IMR-90 (cell line): ENCODE results near the gene MTRF1L. TPM values are rescaled to one million over a fixed set of nuclear protein-coding genes. Genes with fewer than 3 reads are reported as not detected.

ENCODE experiments used
- ATAC-seq: fragments of 200-7000 bp; cut with Tn5 transposase; 2 replicates; pipeline ENCODE4 v1.9.1; 2020; ENCODE audit warnings: low read depth, mild to moderate bottlenecking, moderate library complexity
- BruUV-seq: library from RNA; stranded (reverse); fragments of 400-500 nt; replicated peaks from 2 replicates; lab custom pipeline; 2021; lab: Mats Ljungman, UMichigan
- CTCF ChIA-PET: fragments of 300-600 bp; formaldehyde crosslinking; extraction: SDS; loops from one replicate; lab custom pipeline; 2021; ENCODE audit warnings: antibody characterized with exemption; lab: Yijun Ruan, JAX
- POLR2A ChIA-PET: fragments of 300-600 bp; sonication (Branson Sonifier 250); formaldehyde crosslinking; loops from one replicate; lab custom pipeline; 2022; ENCODE audit warnings: antibody characterized with exemption; ENCODE audit not compliant: unreplicated experiment; lab: Charles Lee
- DNase-seq: peaks from one replicate; pipeline ENCODE4 v3.0.0; 2013
- H2AFZ ChIP-seq: replicated peaks from 2 replicates; pipeline ENCODE3; 2013; ENCODE audit warnings: low read length, mild to moderate bottlenecking; ENCODE audit not compliant: poor library complexity
- H2AK5ac ChIP-seq: 2 replicates; pipeline ENCODE4 v1.6.1; 2013; ENCODE audit warnings: low read depth, low read length, inconsistent platforms
- H2AK9ac ChIP-seq: replicated peaks from 2 replicates; pipeline ENCODE3; 2013; ENCODE audit warnings: mild to moderate bottlenecking, low read depth, low read length, moderate library complexity; ENCODE audit not compliant: poor library complexity
- H2BK120ac ChIP-seq: 2 replicates; pipeline ENCODE4 v1.6.1; 2013; ENCODE audit warnings: low read depth, low read length, inconsistent platforms
- H2BK15ac ChIP-seq: 3 replicates; pipeline ENCODE4 v1.6.1; 2013; ENCODE audit warnings: low read depth, low read length, inconsistent platforms
- H2BK20ac ChIP-seq: 2 replicates; pipeline ENCODE4 v1.6.1; 2013; ENCODE audit warnings: low read depth, mild to moderate bottlenecking, inconsistent platforms, low read length, moderate library complexity
- H2BK5ac ChIP-seq: 2 replicates; pipeline ENCODE4 v1.6.1; 2013; ENCODE audit warnings: mild to moderate bottlenecking, low read depth, low read length, inconsistent platforms; ENCODE audit not compliant: poor library complexity, severe bottlenecking
- H3K14ac ChIP-seq: replicated peaks from 2 replicates; pipeline ENCODE4 v1.6.1; 2013; ENCODE audit warnings: low read depth, low read length, inconsistent platforms
- H3K18ac ChIP-seq: 2 replicates; pipeline ENCODE4 v1.6.1; 2013; ENCODE audit warnings: low read depth, low read length, control low read depth
- H3K23ac ChIP-seq: 2 replicates; pipeline ENCODE4 v1.6.1; 2013; ENCODE audit warnings: low read depth, low read length, inconsistent platforms
- H3K27ac ChIP-seq: 2 replicates; pipeline ENCODE4 v1.5.1; 2013; ENCODE audit warnings: mild to moderate bottlenecking, control low read depth, low read length; ENCODE audit not compliant: insufficient read depth
- H3K27me3 ChIP-seq: 2 replicates; pipeline ENCODE4 v1.6.1; 2013; ENCODE audit warnings: low read length; ENCODE audit not compliant: control insufficient read depth, insufficient read depth
- H3K36me3 ChIP-seq: 2 replicates; pipeline ENCODE4 v1.6.1; 2013; ENCODE audit warnings: low read length, mixed read lengths; ENCODE audit not compliant: control insufficient read depth, insufficient read depth
- H3K4ac ChIP-seq: 2 replicates; pipeline ENCODE4 v1.6.1; 2013; ENCODE audit warnings: low read depth, low read length, inconsistent platforms
- H3K4me1 ChIP-seq: 2 replicates; pipeline ENCODE4 v1.6.1; 2013; ENCODE audit warnings: low read length, mixed read lengths; ENCODE audit not compliant: control insufficient read depth, insufficient read depth
- H3K4me2 ChIP-seq: 2 replicates; pipeline ENCODE4 v1.6.1; 2013; ENCODE audit warnings: low read depth, mild to moderate bottlenecking, control low read depth, low read length, moderate library complexity
- H3K4me3 ChIP-seq: 2 replicates; pipeline ENCODE4 v1.5.1; 2013; ENCODE audit warnings: low read depth, mild to moderate bottlenecking, control low read depth, low read length, moderate library complexity; ENCODE audit not compliant: insufficient read depth
- H3K56ac ChIP-seq: 2 replicates; pipeline ENCODE4 v1.6.1; 2013; ENCODE audit warnings: low read length, inconsistent platforms; ENCODE audit not compliant: insufficient read depth; ENCODE audit errors: extremely low read depth
- H3K79me1 ChIP-seq, 2 experiments: 2 replicates each; pipeline ENCODE4 v1.6.1; 2013; ENCODE audit warnings: low read length in 2 of 2, inconsistent platforms in 1 of 2, low read depth in 1 of 2
- H3K9ac ChIP-seq: 2 replicates; pipeline ENCODE4 v1.6.1; 2013; ENCODE audit warnings: low read depth, low read length, control low read depth
- H3K9me1 ChIP-seq: 2 replicates; pipeline ENCODE4 v1.6.1; 2013; ENCODE audit warnings: low read length, inconsistent platforms; ENCODE audit not compliant: insufficient read depth
- H3K9me3 ChIP-seq: 2 replicates; pipeline ENCODE4 v1.6.1; 2013; ENCODE audit warnings: low read length; ENCODE audit not compliant: control insufficient read depth, insufficient read depth
- H4K20me1 ChIP-seq: 2 replicates; pipeline ENCODE4 v1.6.1; 2013; ENCODE audit warnings: low read length, inconsistent platforms; ENCODE audit not compliant: insufficient read depth
- H4K5ac ChIP-seq: 2 replicates; pipeline ENCODE4 v1.6.1; 2013; ENCODE audit warnings: mild to moderate bottlenecking, low read depth, low read length, control low read depth
- H4K8ac ChIP-seq, 2 experiments: 2 replicates each; pipeline ENCODE4 v1.6.1; 2013; ENCODE audit warnings: low read depth in 2 of 2, low read length in 2 of 2, control low read depth in 1 of 2, inconsistent platforms in 1 of 2
- H4K91ac ChIP-seq: 2 replicates; pipeline ENCODE4 v1.6.1; 2013; ENCODE audit warnings: low read depth, low read length, inconsistent platforms; ENCODE audit not compliant: insufficient read depth
- BHLHE40 ChIP-seq: fragments of 150-350 bp; IDR thresholded peaks from 2 replicates; pipeline ENCODE4 v1.6.1; 2016; ENCODE audit warnings: mild to moderate bottlenecking, low read depth, low read length
- POLR2A ChIP-seq: IDR thresholded peaks from 2 replicates; pipeline ENCODE4 v1.6.1; 2012; ENCODE audit warnings: mild to moderate bottlenecking, low read depth, low read length
- RCOR1 ChIP-seq: IDR thresholded peaks from 2 replicates; pipeline ENCODE4 v1.6.1; 2012; ENCODE audit warnings: mild to moderate bottlenecking, low read length, improper control_type of control experiment; ENCODE audit not compliant: insufficient replicate concordance
- RFX5 ChIP-seq: IDR thresholded peaks from 2 replicates; pipeline ENCODE4 v1.8.0; 2012; ENCODE audit warnings: low read depth, mild to moderate bottlenecking, low read length, moderate library complexity
- WGBS, 2 experiments: methylation state at CpG; one replicate each; pipeline versions ENCODE4 v1.1.5 to v1.1.7; 2013; ENCODE audit warnings: missing lambda C conversion rate in 2 of 2; ENCODE audit not compliant: insufficient read length in 1 of 2; ENCODE audit errors: extremely low coverage in 2 of 2; 5-methylcytosine and 5-hydroxymethylcytosine counted together
- dilution Hi-C: fragments of 300-500 bp; cut with HindIII; formaldehyde crosslinking; loops from one replicate; pipeline ENCODE4 v1.14.3; 2018; ENCODE audit warnings: low sequenced_read_pairs; ENCODE audit not compliant: unreplicated experiment
- in situ Hi-C: fragments of 300-500 bp; cut with MboI; formaldehyde crosslinking; loops from 3 replicates; pipeline ENCODE4 v1.14.3; 2019; ENCODE audit warnings: low sequenced_read_pairs, inconsistent platforms, mixed read lengths
- intact Hi-C: fragments of 100-400 bp; cut with micrococcal nuclease; formaldehyde crosslinking; loops from 2 replicates; pipeline ENCODE4 v1.10.0; 2022
- polyA plus RNA-seq, 3 experiments: library from polyadenylated mRNA; depleted of rRNA; stranded (reverse); fragments of >200 nt; gene quantifications; 2 replicates each; pipeline ENCODE4 v1.2.3, GENCODE V29; 2012; ENCODE audit warnings: low replicate concordance in 1 of 3
- total RNA-seq: library from RNA; depleted of rRNA; stranded (reverse); fragments of >200 nt; gene quantifications from 2 replicates; pipeline ENCODE4 v1.2.3, GENCODE V29; 2012

Gene MTRF1L
- total and polyA plus RNA-seq, 2 of the 4 experiments (the other 2 are of a cell fraction): 6.9 to 11.1 TPM

DNA sequence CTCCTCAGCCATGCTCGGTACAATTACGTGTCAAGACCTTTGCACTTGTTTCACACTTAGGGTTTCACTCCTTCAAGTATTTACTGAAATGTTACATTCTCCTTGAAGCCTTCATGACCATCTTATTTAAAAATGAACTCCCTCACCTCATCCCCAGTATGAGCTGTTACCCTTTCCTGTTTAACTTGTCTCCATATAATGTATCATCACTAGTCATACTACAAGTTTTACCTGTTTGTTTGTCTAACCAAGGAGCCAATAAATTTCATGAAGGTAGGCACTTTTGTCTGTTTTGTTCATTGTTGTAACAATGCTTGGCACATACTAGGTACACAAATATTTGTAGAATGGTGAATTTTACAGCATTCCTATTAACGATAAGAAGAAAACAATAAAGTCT is 46.1 kb upstream of the MTRF1L start:
- WGBS, 2 experiments: 91% methylated on average over 2 of the region's 3 CpGs; no CpG with 5 or more reads in 1 of the 2 experiments
- intact Hi-C loops: no loop called here

More for the DNA sequence above, 46.1 kb upstream of the MTRF1L start:
- no peak overlapping the region for H3K27ac ChIP-seq
- no peaks in the 10 kb centered on the region for H3K4me1 ChIP-seq
- no peak overlapping the region for H2BK5ac ChIP-seq
- H2BK15ac ChIP-seq: no peak overlapping the region
- no peak overlapping the region for H2AK5ac ChIP-seq
- H3K9me1 ChIP-seq: no peaks in the 10 kb centered on the region; the same call in 1 of the 2 replicates
- no peak overlapping the region for H3K4me3 ChIP-seq
- no peak overlapping the region for H4K5ac ChIP-seq
- H3K4ac ChIP-seq: no peak overlapping the region
- no peaks in the 10 kb centered on the region for H3K27me3 ChIP-seq
- no peak overlapping the region for H3K9ac ChIP-seq
- H2AFZ ChIP-seq: no peak overlapping the region
- dilution Hi-C loops (no loop called here), in situ Hi-C loops (loop anchor here (5.0 to 25.0 kb wide), 3 partner anchors 254 to 1114 kb away; no protein-coding TSS in a partner anchor)
- DNase-seq (no peak), ATAC-seq (no peak)
- H3K14ac ChIP-seq: no peak overlapping the region
- no peak for TF ChIP-seq BHLHE40
- TF ChIP-seq RFX5: no peak
- TF ChIP-seq POLR2A: no peak
- no peak for TF ChIP-seq RCOR1
- H4K91ac ChIP-seq: no peak overlapping the region
- H3K4me2 ChIP-seq: no peak overlapping the region
- H2BK20ac ChIP-seq: no peak overlapping the region
- H3K79me1 ChIP-seq: no peaks in the 10 kb centered on the region
- H2AK9ac ChIP-seq: no peak overlapping the region
- no peak overlapping the region for H3K18ac ChIP-seq
- H3K56ac ChIP-seq: no peak overlapping the region
- CTCF ChIA-PET: interaction anchor here (0.6 to 0.7 kb wide), 2 partner anchors 16 to 40 kb away, joined by 3 to 4 read pairs; no protein-coding TSS in a partner anchor
- POLR2A ChIA-PET: no interaction called here
- no peak overlapping the region for H2BK120ac ChIP-seq
- H3K9me3 ChIP-seq: no peaks in the 10 kb centered on the region
- peaks cover 2% of the 10 kb centered on the region; the same call in 1 of the 2 replicates for H3K36me3 ChIP-seq
- H3K23ac ChIP-seq: no peak overlapping the region
- H4K20me1 ChIP-seq: no peaks in the 10 kb centered on the region
- H4K8ac ChIP-seq: no peak overlapping the region
- no TSS peak for BruUV-seq
